NCI-H128 (cell line): ENCODE data around the gene PPIE.
"Not testable (repeated sequence)": the region's sequence is repeated elsewhere in the genome, so short reads cannot be mapped to it uniquely, and the experiment has no call there.

Source experiments
- DNase-seq: peaks from one replicate; lab custom pipeline; 2025; ENCODE audit not compliant: unreplicated experiment; lab: John Stamatoyannopoulos, UW

The PPIE gene

GRCh38 chr1:39776886-39777285, 38.2 kb downstream of the PPIE start:
- no peak for DNase-seq

DNA sequence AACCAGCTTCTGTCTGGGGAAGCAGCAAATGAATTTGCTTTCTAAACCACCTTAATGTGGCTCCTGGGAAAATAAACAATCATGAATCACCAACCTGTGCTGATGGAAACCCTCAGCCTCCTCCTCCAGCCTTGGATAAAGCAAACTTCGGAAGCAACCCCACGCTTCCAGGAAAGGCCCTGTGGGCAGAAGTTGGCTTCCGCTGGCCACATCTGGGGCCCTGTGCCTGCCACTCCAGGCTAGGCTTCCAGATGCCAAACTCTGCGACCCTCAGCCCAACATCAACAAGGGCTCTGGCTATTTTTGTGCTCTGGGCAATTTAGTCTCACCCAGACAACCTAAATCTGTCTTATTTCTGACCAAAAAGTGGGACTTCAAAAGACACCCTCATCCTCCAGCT, 38.6 kb downstream of the PPIE start:
- DNase-seq: no peak

DNA sequence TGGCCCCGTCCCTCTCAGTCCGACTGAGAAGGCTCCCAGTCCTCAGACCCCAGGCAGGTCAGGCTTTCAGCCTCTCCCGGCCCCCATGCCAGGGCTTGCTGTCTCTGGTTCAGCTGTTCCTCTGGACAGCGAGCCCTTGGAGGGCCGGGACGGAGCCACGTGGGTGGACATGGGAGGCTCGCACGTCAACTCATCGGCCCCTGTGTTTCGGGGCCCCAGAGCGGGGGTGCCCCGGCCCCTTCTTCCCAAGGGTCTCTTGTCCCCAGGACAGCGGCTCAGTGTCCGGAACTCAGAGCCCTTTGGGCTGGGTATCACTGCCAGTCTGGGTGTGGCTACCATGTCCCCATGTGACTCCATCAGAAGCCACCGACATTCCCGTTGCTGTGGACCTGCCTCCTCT, 39.2 kb downstream of the PPIE start:
- not testable (repeated sequence) for DNase-seq

DNA sequence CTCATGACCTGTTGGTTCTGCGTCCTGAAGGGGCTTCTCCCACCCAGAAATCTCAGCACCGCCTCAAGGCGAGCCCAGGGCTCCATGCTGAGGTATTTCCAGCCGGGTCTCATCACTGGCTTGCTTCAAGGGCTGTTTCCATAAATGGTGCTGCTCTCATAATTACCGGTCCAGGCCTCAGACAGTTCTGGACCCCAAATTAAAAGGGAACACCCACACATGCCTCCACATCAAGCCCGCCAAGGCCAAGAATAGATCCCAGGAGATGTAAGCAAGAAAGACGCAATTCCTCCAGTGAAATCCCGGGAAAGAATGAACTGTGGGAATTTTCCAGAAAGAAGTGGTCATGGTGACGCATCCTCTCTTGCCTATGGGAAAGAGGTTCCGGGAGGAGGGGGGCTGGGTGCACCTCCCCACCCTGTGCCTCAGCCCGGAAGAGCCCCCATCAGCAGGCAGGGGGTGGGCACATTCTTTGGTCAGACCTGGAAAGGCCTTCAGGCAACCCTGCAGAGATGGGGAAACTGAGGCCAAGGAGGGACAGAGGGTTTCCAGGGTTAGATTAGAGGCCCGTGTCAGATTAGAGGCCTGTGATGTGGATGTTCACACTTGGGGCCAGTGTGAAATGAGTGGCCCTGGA, 39.9 kb downstream of the PPIE start:
- not testable (repeated sequence) for DNase-seq

DNA sequence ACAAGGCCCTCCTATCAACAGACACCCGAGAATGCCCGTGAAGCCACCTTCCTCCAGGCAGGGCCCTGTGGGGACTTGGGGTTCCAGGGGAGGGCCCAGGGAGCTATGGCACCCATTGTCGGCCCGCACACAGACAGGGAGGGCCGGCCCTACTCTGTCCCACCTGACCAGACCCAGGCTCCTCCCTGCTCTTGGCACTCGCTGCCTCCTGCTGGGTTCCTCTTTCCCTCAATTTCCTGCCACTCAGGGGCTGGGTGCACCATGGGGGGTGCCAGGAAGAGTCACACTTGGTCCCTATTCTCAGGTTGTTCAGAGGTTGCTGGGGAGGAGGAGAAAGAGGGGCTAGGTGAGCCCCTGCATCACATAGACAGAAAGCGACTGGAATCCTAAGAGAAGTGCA, 40.5 kb downstream of the PPIE start:
- no peak for DNase-seq

- DNase-seq: no peak
Measured at GRCh38 chr1:39779821-39780220, 41.1 kb downstream of the PPIE start.

DNA sequence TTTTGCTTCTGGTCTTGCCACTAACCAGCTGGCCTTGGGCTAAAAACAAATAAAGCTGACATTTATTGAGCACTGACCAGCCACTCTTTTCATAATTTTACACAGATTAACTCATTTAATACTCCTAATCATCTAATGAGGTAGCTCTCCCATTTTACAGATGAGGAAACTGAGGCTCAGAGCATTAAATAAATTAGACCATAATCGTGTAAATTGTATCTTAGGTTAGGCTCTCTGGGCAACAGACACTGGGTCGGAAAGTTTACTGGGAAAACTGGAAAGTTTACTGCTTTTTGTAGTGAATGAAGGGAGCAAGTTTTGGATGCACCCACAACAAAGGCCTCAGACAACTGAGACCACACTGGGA, 42.6 kb downstream of the PPIE start:
- DNase-seq: no peak

DNA sequence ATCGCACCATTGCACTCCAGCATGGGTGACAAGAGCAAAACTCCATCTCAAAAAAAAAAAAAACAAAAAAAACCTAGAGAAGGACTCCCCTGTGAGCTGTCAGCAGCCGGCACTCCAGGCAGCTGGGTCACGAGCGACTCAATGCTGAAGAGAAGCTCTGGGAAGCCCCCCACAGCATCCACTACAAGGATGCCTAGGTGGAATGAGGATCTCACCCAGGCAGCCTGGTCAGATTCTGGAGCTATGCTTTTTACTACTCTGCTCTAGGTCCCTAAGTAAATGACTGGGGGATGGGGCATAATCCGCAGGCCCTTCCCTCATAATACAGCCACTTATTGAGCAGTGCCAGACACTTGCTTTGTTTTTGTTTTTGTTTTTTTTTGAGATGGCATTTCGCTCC, 43.4 kb downstream of the PPIE start:
- no peak for DNase-seq

- not testable (repeated sequence) for DNase-seq
Measured at GRCh38 chr1:39782685-39783084, 44.0 kb downstream of the PPIE start.

- DNase-seq: not testable (repeated sequence)
Measured at GRCh38 chr1:39786303-39787107, 47.8 kb downstream of the PPIE start.

GRCh38 chr1:39787108-39787375, 48.4 kb downstream of the PPIE start:
- DNase-seq: not testable (repeated sequence)

DNA sequence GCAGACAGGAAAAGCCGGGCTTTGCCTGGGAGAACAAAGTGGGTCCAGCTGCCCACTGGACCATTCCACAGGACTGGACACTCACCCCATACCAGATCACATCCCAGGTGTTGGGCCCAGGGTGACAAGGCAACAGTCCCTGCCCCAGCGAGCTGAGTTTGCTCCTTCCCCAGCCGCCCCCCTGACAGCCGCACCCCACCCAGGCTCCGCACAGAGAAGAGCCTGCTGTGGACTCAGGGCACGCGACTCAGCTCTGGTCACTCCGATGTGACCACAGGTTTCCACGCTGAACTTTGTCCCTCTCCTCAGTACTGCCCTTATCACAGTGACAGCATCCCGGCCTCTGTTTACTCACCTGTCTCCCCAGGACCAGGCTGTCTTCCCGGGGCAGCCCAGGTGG, 48.8 kb downstream of the PPIE start:
- no peak for DNase-seq

- not testable (repeated sequence) for DNase-seq
Measured at GRCh38 chr1:39787964-39788363, 49.3 kb downstream of the PPIE start.

DNA sequence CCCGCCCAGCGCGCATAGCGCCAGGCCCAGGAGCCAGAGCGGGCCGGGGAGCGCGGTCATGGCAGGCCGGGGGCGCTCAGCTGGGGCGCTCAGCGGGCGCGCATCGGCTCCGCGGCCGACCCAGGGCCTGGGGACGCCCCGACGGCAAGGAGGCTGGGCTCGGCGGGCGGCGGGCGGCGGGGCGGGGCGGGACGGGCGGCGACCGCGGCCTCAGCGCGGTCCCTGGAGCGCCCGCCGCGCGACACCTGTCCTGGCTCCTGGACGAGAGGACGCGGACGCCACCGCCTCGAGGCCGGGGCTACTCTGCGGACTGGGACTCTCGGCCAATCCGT, 49.7 kb downstream of the PPIE start:
- DNase-seq: no peak

DNA sequence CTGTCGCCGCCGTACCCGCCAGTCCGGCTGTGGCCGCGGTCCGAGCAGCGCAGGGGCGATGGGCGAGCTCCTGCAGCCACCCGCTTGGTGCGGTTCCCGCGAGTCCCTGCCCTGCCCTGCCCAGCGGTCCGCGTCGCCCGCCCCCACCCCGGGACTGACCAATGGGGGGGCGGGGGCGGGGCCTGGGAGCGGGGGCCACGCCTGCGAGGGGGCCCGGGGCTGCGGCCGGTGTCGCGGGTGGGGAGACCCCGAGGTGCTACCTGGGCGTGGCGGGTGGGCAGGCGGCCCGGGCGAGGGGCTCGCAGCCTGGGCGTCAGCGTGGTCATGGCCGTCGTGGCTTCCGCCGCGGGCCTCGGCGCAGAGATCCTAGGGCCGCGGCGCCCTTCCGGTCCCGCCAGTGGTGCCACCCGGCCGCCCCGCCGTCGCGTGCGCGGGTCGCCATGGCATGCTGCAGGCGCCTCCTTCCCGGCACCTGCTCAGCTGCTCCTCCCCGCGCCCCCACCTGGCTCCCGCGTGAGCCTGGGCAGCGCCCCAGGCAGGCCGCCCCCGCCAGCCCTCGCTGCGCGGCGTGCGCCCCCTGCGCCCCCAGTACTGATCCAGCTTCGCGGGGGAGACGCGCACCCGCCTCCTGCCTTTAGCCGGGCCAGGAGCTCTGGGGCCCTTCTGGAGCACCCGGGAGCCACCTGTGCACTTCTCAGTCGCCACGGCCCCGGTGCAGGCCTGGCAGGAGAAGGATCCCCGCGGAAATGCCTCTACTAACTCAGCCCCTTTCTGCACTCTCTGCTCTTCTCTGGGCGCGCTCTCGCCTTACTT, 50.3 kb downstream of the PPIE start, which contains the start of gene BMP8B:
Gene BMP8B (minus strand): TSS at position 108 of the 813 bp plus-strand sequence. CDS start 380 bp downstream, outside the sequence.
- DNase-seq: peak; percentile 18

DNA sequence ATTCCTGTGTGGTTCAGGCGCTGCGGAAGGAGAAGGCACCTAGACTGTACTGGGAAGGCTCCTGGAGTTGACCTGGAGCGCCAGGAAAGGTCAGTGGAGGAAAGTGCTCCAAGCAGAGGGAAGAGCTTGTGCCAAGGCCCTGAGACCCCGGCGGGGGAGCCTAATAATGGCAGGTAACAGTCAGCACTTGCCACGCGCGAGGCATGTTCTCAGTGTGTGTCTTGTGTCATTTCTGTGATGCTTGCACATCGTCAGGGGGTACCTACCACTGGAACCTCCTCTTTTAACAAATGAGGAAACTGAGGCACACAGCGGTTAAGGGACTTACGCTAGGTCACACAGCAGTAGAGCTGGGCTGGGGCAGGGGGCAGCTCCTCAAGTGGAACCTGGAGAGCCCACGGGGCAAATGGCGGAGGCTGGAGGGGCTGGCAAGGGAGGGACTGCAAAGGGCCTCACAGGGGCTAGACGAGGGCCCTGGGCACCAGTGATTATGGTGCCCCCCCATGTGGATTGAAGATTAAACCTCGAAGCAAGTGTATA, 51.0 kb downstream of the PPIE start:
- DNase-seq: no peak

DNA sequence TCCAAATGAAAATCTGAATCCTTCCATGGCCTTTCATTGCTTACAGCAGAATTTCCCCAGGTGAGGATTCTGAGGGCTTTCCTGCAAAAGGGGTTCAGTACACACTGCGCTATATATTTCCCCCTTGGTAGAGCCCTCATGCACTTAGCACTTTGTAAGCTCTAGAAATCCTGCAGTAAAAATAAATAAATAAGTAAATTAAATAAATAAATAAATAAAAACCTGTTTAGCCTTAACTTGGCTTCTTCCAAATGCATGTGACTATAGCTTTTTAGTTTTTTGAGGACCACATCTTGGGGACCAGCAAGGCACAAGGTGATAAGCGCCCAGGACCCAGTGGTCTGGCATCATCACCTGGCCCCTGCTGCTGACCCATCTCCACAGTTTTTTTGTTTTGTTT, 53.2 kb downstream of the PPIE start:
- no peak for DNase-seq

DNA sequence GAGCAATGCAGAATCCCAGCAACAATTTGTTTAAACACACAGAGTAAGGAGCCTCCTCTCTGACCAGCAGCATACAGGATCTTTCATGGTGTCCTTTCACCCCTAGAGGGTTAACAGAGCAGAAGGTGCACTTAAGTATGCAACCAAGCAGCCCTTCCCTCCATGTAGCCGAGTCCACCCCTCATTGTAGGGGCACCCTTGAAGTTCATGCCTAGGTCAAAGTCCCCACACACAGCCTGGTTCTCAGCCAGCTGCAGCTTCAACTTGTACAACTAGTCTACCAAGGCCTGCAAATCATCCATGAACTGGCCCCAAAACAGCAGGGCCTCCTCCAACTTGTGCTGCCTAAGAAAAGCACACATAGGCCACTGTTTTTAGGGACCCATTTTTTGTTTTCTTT, 57.0 kb downstream of the PPIE start:
- DNase-seq: no peak

GRCh38 chr1:39798859-39799769, 60.4 kb downstream of the PPIE start:
- DNase-seq: not testable (repeated sequence)

- DNase-seq: peak; percentile 17
Measured at GRCh38 chr1:39799770-39800470, 61.2 kb downstream of the PPIE start.
